HepG2 (cell line): ENCODE results near the gene EMC10.

ENCODE experiments used
- ESRRA ChIP-seq: sonication (generic); formaldehyde crosslinking; IDR thresholded peaks from 2 replicates; pipeline ENCODE4 v1.5.1; 2020; ENCODE audit warnings: mild to moderate bottlenecking, low read depth, missing genetic modification reagents
- KAT2B ChIP-seq: fragments of 150-350 bp; IDR thresholded peaks from 2 replicates; pipeline ENCODE4 v1.6.1; 2014; ENCODE audit warnings: low read depth, low read length, borderline replicate concordance
- SYNCRIP ChIP-seq: fragments of 200-400 bp; formaldehyde crosslinking; IDR thresholded peaks from 2 replicates; pipeline ENCODE4 v1.6.1; 2018; ENCODE audit warnings: mild to moderate bottlenecking, low read depth, low read length; ENCODE audit not compliant: insufficient read depth

DNA sequence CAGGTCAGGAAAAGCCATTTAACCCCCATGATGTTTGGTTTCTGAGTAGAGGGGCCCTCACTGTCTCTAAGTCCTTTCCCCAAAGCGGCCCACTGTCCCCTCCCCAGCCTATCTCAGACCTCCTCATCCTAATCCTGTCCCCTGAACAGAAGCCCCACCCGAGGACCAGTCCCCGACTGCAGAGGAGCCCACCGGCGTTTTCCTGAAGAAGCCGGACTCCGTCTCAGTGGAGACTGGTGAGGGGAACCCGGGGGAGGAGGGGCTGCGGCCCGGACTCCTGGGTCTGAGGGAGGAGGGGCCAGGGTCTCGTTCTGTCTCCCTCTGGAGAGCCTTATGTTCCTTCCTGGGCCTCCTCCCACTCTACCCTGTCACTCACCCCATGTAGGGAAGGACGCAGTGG is 40.7 kb upstream of the EMC10 start:
- TF ChIP-seq SYNCRIP (no peak), KAT2B (no peak), ESRRA (CRISPR knock-in tag) (no peak)
